ENCODE data around the gene RYR1.
A peak's percentile ranks its signal among the peaks of the same experiment; 100 is the strongest.
"Not testable (repeated sequence)": the region's sequence is repeated elsewhere in the genome, so short reads cannot be mapped to it uniquely, and the experiment has no call there.

RYR1 gene

GRCh38 chr19:38544569-38545315 is 111.3 kb downstream of the RYR1 start:
- DNase-seq, result no peak

DNA sequence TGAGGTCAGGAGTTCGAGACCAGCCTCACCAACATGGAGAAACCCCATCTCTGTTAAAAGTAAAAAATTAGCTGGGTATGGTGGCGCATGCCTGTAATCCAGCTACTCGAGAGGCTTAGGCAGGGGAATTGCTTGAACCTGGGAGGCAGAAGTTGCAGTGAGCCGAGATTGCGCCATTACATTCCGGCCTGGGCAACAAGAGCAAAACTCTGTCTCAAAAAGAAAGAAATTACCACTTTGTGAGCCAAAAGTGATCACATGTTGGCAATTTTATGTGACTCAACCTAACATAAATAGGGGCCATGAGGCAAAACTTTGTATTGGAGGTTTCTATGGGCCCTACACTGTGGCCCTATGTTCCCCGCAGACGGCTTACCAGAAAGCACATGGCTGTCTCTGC is 112.1 kb downstream of the RYR1 start:
- no peak for DNase-seq

- no peak for DNase-seq
These were observed 113.9 kb downstream of the RYR1 start for GRCh38 chr19:38547421-38547820.

DNA sequence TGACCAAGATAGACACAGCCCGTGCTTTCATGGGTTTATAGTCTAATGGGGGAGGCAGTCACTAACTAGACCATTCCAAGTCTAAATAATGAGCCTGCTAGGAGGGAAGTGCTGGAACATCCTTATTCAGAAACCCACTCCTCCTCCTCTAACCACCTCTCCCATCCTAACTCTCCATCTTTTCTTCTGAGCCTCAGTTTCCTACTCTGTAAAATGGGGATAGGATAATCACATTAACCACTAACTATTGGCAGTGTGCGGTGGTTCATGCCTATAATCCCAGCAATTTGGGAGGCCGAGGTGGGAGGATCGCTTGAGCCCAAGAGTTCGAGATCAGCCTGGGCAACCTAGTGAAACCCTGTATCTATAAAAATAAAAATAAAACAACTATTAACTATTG is 115.6 kb downstream of the RYR1 start:
- DNase-seq, result no peak

GRCh38 chr19:38549942-38550341 is 116.5 kb downstream of the RYR1 start:
- DNase-seq, result no peak

GRCh38 chr19:38550376-38550775 is 116.9 kb downstream of the RYR1 start:
- DNase-seq, result no peak

DNA sequence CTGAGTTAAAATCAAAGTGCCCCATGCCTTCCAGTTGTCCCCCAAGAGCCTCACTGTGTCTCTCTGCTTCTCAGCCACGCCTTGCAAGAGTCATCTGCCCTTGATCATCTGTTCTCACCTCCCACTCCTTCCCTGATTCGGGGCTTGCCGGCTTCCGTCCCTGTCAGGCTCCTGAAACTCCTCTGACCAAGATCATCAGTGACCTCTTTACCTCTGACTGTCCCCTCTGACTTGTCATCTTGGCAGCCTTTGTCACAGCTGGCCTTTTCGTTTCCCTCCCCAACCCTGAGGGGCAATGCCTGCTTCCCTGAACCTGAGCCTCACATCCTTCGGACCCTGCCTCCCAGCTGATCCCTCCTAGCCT is 117.9 kb downstream of the RYR1 start:
- no peak for DNase-seq

- DNase-seq, result not testable (repeated sequence)
These were observed 119.7 kb downstream of the RYR1 start for GRCh38 chr19:38553239-38553638.

- DNase-seq, result no peak
These were observed 121.2 kb downstream of the RYR1 start for GRCh38 chr19:38554676-38555141.

DNA sequence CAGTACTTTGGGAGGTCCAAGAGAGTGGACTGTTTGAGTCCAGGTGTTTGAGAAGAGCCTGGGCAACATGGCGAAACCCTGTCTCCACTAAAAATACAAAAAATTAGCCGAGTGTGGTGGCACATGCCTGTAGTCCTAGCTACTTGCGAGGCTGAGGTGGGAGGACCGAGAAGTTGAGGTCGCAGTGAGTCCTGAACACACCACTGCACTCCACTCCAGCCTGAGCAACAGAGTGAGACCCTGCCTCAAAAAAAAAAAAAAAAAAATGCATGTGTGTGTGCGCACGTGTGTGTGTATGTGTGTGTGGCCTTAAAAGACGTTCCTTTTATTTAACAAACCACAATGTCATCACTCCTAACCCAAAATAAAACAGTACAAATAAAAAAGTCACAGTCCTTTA is 121.7 kb downstream of the RYR1 start:
- no peak for DNase-seq

- no peak for DNase-seq
These were observed 123.2 kb downstream of the RYR1 start for GRCh38 chr19:38556521-38557174.

DNA sequence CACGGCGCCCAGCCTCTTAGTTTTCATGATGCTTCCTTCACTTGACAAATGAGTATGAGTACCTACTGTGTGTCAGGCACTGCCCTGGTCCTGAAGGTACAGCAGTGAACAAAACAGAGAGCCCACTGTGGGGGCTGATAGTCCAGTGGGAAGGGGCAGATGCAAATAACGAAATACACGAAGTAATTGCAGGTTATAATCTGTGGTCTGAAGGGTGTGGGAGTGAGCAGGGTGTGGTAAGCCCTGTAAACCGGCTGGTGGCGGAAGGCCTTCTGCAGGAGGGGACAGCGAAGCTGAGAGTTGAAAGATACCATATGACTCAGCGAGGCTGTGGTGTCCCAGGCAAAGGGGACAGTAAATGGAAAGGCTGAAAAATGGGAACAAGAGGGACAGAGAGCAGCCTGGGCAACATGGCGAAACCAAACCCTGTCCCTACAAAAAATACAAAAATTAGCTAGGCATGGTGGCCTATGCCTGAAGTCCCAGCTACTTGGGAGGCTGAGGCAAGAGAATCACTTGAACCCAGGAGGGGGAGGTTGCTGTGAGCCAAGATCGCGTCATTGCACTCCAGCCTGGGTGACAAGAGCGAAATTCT is 123.8 kb downstream of the RYR1 start:
- DNase-seq, result no peak

- DNase-seq, result not testable (repeated sequence)
These were observed 125.4 kb downstream of the RYR1 start for GRCh38 chr19:38558933-38559332.

DNA sequence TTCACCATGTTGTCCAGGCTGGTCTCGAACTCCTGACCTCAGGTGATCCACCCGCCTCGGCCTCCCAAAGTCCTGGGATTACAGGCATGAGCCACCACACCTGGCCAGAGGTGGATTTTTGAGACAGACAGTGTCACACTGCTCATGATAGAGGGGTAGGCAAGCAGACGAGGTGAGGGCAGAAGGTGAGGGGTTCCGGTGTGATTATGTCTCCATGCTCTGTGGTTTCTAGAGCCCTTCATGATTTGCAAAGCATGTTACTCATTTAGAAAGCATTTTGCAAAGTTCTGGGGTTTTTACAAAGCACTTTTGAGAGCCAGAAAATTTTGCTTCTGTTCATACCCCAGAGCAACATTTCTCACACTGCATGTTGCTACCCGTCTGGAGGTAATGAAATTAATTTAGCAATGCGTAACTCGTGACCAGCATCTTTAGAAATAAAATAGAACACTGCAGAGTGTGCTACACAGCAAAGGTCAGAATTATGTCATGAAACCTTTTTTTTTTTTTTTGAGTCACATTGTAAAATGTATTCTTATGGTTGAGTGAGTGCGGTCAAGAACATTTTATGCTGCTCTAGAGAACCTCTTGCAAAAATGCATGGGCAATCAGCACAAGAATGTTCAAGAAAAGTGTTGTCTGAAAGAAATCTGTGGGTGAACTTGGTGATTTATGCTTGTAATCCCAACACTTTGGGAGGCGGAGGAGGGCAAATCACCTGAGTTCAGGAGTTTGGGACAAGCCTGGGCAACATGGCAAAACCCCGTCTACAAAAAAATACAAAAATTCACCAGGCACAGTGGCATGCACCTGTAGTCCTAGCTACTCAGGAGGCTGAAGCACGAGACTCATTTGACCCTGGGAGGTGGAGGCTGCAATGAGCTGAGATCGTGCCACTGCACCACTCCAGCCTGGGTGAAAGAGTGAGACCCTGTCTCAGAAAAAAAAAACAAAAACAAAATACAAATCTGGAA is 126.2 kb downstream of the RYR1 start:
- no peak for DNase-seq

DNA sequence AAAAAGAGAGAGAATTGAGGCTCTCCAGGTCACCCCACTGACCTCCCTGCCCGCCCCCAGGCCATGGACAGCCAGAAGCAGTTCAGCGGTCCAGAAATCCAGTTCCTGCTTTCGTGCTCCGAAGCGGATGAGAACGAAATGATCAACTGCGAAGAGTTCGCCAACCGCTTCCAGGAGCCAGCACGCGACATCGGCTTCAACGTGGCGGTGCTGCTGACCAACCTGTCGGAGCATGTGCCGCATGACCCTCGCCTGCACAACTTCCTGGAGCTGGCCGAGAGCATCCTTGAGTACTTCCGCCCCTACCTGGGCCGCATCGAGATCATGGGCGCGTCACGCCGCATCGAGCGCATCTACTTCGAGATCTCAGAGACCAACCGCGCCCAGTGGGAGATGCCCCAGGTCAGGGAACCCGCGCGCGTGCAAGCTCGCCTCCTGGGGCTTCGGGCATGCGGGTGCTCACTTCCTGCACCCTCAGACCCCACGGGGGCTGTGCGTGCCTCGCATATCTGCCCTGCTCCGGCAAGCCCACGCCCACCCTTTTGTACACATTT is 127.6 kb downstream of the RYR1 start:
- DNase-seq, result no peak

GRCh38 chr19:38561658-38562057 is 128.2 kb downstream of the RYR1 start:
- DNase-seq, result no peak

- no peak for DNase-seq
These were observed 128.6 kb downstream of the RYR1 start for GRCh38 chr19:38562096-38562495.

GRCh38 chr19:38563475-38563874 is 130.0 kb downstream of the RYR1 start:
- DNase-seq, result no peak

DNA sequence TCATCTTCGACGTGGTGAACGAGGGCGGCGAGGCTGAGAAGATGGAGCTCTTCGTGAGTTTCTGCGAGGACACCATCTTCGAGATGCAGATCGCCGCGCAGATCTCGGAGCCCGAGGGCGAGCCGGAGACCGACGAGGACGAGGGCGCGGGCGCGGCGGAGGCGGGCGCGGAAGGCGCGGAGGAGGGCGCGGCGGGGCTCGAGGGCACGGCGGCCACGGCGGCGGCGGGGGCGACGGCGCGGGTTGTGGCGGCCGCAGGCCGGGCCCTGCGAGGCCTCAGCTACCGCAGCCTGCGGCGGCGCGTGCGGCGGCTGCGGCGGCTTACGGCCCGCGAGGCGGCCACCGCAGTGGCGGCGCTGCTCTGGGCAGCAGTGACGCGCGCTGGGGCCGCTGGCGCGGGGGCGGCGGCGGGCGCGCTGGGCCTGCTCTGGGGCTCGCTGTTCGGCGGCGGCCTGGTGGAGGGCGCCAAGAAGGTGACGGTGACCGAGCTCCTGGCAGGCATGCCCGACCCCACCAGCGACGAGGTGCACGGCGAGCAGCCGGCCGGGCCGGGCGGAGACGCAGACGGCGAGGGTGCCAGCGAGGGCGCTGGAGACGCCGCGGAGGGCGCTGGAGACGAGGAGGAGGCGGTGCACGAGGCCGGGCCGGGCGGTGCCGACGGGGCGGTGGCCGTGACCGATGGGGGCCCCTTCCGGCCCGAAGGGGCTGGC is 131.6 kb downstream of the RYR1 start:
- DNase-seq, result peak in 2 of 3 experiments; percentile 41 to 68

DNA sequence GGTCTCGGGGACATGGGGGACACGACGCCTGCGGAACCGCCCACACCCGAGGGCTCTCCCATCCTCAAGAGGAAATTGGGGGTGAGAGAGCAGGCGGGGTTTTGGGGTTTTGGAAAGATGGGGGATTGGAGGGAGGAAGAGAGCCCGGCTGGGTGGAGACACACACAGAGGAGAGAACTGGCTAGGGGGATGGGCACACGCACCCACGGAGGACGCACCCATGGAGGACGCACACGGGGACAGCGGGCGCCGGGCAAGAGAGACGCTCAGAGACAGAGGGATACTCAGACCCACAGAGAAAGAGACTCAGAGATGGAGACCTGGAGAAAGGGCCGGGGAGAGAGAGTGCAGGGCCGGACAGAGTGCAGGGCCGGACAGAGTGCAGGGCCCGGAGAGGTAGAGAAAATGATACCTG is 132.2 kb downstream of the RYR1 start:
- DNase-seq, result no peak

DNA sequence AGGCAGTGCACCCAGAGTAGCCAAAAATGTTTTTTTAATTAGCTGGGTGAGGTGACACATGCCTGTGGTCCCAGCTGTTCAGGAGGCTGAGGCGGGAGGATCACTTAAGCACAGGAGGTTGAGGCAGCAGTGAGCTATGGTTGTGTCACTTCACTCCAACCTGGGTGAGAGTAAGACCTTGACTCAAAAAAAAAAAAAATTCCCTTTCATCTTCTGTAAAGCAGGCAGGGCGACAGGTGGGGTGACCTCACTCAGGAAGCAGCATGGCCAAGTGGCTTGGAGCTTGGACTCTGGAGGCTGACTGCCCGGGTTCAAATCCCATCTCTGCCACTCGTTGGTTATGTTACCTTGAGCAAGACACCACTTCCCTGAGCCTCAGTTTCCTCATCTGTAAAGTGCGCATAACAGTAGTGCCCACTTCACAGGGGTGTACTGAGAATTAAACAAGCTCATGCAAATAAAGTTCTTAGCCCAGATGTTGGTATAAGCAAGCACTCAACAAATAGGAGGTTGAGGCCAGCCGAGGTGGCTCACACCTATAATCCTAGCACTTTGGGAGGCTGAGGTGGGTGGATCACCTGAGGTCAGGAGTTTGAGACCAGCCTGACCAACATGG is 136.0 kb downstream of the RYR1 start:
- DNase-seq, result peak in 1 of 3 experiments; percentile 7
